Measurements from ENCODE around the gene LRP8.

LRP8 gene

DNA sequence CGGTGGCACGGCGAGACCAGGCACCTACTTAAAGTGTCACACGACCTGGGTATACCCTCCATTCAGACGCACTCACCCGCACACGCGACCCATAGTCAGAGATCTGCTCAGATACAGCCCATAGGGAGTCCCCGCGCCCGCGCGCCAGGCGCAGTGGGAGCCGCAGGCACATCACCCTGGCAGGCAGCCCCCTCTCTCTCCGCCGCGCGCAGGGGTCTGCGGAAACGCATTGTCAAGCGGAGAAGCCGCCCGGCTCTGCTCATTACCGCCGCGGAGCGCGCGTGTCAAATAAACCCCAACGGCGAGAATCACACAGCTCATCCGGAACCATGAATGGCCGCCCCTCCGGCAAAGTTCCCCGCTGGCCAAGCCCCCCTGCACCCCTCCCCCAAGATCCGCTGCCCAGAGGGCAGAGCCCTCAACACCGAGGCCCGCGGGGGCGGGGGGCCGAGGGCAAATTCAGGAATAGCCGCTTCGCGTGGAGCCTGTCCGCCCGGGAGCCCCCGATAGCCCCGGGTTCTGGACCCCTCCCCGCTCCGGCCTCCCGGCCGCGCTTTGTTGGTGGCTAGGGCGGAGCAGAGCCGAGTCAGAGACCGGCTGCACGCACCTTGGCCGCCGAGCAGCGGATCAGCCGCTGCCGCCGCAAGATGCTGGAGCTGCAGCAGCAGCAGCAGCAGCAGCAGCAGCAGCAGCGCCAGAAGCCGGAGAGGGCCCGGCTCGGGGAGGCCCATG is 522 bp downstream of the LRP8 start:
- H3K36me3 ChIP-seq (ENCODE audit: control insufficient read depth, insufficient read depth, low read length) = peaks cover 32% of the 10 kb centered on the region
- H3K27me3 ChIP-seq (ENCODE audit: control insufficient read depth, insufficient read depth, low read length) = no peaks in the 10 kb centered on the region
- peaks cover 13% of the 10 kb centered on the region for H3K4me1 ChIP-seq (ENCODE audit: control insufficient read depth, insufficient read depth, low read length)
- peak overlapping the region; percentile 81 for H3K9ac ChIP-seq (ENCODE audit: low read depth, low read length)
- H3K9me3 ChIP-seq (ENCODE audit: control insufficient read depth, insufficient read depth, low read length) = no peaks in the 10 kb centered on the region
- peak overlapping the region; percentile 88 for H3K4me3 ChIP-seq (ENCODE audit: low read depth, low read length)
- peak overlapping the region; percentile 93 for H3K27ac ChIP-seq (ENCODE audit: low read depth, low read length)

DNA sequence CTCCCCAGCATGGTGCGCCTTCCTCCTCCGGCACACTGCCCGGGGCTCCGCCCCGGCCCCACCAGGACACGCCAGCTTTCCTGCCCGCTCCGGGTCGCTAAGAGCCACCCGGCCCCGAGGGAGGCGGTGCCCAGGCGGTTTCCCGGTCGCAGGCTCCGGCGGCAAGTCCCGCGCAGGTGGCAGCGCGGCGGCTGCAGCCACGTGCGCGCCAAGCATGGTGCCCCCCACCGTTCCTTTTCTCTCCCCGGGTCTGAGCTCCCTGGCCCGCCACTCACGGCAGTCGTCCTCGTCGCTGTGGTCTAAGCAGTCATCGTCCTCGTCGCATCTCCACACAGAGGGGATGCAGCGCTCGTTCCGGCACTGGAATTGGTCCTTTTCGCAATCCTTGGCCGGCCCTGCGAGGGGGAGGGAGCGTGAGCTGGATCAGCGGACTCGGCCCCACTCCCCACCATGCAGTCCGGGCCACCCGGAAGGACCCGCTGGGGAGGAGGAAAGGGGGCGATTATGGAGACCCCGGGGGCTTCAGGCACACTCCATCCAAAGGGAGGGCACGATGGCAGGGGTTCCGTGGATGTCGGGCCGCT is 1.2 kb downstream of the LRP8 start:
- H3K4me1 ChIP-seq (ENCODE audit: control insufficient read depth, insufficient read depth, low read length) = peaks cover 13% of the 10 kb centered on the region
- peak overlapping the region; percentile 81 for H3K9ac ChIP-seq (ENCODE audit: low read depth, low read length)
- no peaks in the 10 kb centered on the region for H3K27me3 ChIP-seq (ENCODE audit: control insufficient read depth, insufficient read depth, low read length)
- H3K36me3 ChIP-seq (ENCODE audit: control insufficient read depth, insufficient read depth, low read length) = peaks cover 37% of the 10 kb centered on the region
- peak overlapping the region; percentile 93 for H3K27ac ChIP-seq (ENCODE audit: low read depth, low read length)
- peak overlapping the region; percentile 88 for H3K4me3 ChIP-seq (ENCODE audit: low read depth, low read length)
- no peaks in the 10 kb centered on the region for H3K9me3 ChIP-seq (ENCODE audit: control insufficient read depth, insufficient read depth, low read length)

DNA sequence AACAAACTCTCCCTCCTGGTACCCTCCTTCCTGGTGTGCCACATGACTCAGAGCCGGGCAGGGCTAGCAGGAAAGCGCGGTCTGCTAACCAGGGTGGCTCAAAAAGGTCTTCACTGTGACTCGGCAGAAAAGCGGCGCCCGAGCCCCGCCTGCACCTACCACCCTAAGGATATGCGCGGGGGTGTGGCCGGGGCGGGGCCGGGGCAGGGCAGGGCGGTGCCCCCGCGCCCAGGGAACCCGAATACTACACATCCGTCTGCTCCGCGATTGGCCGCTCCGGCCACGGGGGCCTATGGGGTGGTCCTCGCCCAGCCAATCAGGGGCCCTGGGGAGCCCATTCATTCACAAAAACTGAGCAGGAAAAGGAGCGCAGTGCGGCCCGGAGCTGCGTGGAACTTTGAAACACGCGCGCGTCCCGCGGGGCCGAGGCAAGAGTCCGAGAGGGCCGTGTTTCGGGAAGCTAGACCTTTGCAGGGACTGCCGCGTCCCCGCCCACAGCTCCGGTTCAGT is 1.7 kb downstream of the LRP8 start:
- Histone ChIP-seq H3K4me3 (ENCODE audit: low read depth, low read length) (peak overlapping the region; percentile 88), H3K27me3 (ENCODE audit: control insufficient read depth, insufficient read depth, low read length) (no peaks in the 10 kb centered on the region), H3K36me3 (ENCODE audit: control insufficient read depth, insufficient read depth, low read length) (peaks cover 38% of the 10 kb centered on the region), H3K4me1 (ENCODE audit: control insufficient read depth, insufficient read depth, low read length) (peaks cover 13% of the 10 kb centered on the region), H3K27ac (ENCODE audit: low read depth, low read length) (peak overlapping the region; percentile 93), H3K9ac (ENCODE audit: low read depth, low read length) (peak overlapping the region; percentile 81), H3K9me3 (ENCODE audit: control insufficient read depth, insufficient read depth, low read length) (no peaks in the 10 kb centered on the region)

DNA sequence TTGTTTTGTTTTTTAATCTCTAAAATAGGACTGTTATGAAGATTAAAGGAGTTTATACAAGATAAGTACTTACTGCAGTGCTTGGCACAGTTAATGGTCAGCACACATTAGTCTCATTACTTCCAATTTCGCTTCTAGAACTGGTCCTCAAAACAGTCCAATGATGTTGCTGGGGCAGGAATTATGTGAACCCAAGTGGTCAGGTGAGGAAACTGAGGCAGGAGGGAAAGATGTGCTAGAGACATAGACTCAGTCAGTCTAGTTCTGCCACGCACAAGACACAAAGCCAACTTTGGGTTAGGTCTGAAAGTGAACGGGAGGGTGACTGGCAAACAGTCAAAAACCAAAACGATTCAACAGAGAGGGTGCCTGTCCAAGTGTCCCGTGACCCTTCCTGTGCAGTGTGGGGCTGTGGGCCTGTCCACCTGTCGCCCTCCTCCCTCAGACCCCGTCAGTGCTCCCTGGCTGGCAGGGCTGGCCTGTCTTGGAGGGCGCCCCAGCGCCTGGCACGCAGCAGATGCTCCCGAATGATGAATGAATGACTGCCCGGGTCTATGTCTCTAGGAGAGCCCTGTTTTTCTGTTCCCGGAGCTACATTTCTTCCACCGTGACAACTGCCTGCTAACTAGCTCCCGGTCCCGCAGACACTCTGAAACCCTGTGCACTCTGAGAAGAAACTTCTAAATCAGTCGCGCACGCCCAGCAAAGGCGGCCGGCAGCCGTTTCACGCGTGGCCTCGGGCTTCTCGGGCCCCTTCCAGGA is 2.4 kb downstream of the LRP8 start:
- peaks cover 44% of the 10 kb centered on the region for H3K36me3 ChIP-seq (ENCODE audit: control insufficient read depth, insufficient read depth, low read length)
- no peaks in the 10 kb centered on the region for H3K27me3 ChIP-seq (ENCODE audit: control insufficient read depth, insufficient read depth, low read length)
- peak overlapping the region; percentile 80 for H3K9ac ChIP-seq (ENCODE audit: low read depth, low read length)
- peak overlapping the region; percentile 93 for H3K27ac ChIP-seq (ENCODE audit: low read depth, low read length)
- H3K4me1 ChIP-seq (ENCODE audit: control insufficient read depth, insufficient read depth, low read length) = peaks cover 13% of the 10 kb centered on the region
- H3K4me3 ChIP-seq (ENCODE audit: low read depth, low read length) = peak overlapping the region; percentile 88
- H3K9me3 ChIP-seq (ENCODE audit: control insufficient read depth, insufficient read depth, low read length) = no peaks in the 10 kb centered on the region

DNA sequence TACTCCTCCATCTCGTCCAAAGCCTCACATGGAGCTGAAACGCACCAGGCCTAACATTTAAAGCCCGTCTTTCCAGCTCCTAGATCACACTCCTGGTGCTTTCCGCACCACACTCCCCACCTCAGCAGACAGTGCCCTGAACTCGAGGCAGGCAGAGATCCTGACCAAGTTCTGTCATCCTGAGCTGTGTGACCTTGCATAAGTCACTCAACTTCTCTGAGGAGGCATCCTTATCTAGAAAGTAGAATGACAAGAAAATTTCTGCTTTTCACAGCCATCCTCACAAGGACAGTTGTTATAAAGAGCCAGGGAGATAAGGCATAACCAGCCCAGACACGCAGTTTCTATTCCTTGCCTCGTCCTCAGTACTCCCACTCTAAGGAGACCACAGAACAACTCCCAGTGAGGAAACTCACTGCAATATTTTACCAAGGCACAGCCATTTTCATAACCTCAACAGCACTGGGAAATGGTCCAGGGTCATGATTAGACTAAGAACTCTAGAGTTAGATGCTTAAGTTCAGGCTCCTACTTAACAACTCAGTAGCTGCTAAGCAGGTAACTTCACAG is 3.1 kb downstream of the LRP8 start:
- Histone ChIP-seq H3K9me3 (ENCODE audit: control insufficient read depth, insufficient read depth, low read length) (no peaks in the 10 kb centered on the region), H3K27me3 (ENCODE audit: control insufficient read depth, insufficient read depth, low read length) (no peaks in the 10 kb centered on the region), H3K4me3 (ENCODE audit: low read depth, low read length) (no peak overlapping the region), H3K9ac (ENCODE audit: low read depth, low read length) (no peak overlapping the region), H3K4me1 (ENCODE audit: control insufficient read depth, insufficient read depth, low read length) (peaks cover 13% of the 10 kb centered on the region), H3K36me3 (ENCODE audit: control insufficient read depth, insufficient read depth, low read length) (peaks cover 51% of the 10 kb centered on the region), H3K27ac (ENCODE audit: low read depth, low read length) (no peak overlapping the region)

DNA sequence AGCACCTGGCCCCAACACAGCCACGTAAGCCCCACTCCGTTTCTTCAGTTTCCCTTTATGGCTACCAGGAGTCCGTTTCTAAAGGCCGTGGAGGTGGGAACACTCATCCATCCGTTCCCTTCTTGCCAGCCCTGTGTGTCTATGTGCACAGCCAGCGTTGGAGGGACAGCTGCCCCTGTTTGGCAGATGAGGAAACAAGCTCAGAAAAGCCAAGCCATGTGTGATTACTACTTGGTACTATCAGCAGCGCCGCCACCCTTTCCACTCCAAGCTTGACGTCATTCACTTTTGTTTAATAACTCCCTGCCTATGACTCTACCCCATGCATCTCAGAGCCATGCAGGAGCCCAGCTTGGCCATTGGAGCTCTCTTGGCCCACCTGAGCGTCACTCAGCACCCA is 3.5 kb downstream of the LRP8 start:
- H3K36me3 ChIP-seq (ENCODE audit: control insufficient read depth, insufficient read depth, low read length) = peaks cover 54% of the 10 kb centered on the region
- H3K9ac ChIP-seq (ENCODE audit: low read depth, low read length) = no peak overlapping the region
- no peak overlapping the region for H3K27ac ChIP-seq (ENCODE audit: low read depth, low read length)
- H3K4me1 ChIP-seq (ENCODE audit: control insufficient read depth, insufficient read depth, low read length) = peaks cover 13% of the 10 kb centered on the region
- H3K4me3 ChIP-seq (ENCODE audit: low read depth, low read length) = no peak overlapping the region
- H3K27me3 ChIP-seq (ENCODE audit: control insufficient read depth, insufficient read depth, low read length) = no peaks in the 10 kb centered on the region
- H3K9me3 ChIP-seq (ENCODE audit: control insufficient read depth, insufficient read depth, low read length) = no peaks in the 10 kb centered on the region

DNA sequence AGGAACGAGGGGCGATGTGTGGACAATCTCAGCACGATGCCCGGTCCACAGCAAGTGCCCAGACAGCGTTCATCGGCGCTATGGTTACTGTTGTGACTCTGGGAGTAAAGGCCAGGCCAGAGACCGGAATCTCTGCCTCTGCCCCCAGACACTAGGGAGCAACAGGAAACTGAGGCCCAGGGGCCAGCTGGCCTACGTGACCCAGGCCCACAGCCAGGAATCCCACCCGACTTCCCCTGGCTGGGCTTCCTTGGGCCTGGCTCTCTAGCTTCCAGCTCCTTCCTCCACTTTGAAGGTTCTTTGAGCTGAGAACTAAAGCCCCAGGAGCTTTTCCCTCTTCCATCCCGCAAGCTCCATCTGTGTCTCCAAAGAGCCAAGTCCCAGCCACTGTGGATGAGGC is 4.6 kb downstream of the LRP8 start:
- Histone ChIP-seq H3K36me3 (ENCODE audit: control insufficient read depth, insufficient read depth, low read length) (peaks cover 64% of the 10 kb centered on the region), H3K4me3 (ENCODE audit: low read depth, low read length) (no peak overlapping the region), H3K9me3 (ENCODE audit: control insufficient read depth, insufficient read depth, low read length) (no peaks in the 10 kb centered on the region), H3K27ac (ENCODE audit: low read depth, low read length) (no peak overlapping the region), H3K4me1 (ENCODE audit: control insufficient read depth, insufficient read depth, low read length) (peaks cover 9% of the 10 kb centered on the region), H3K27me3 (ENCODE audit: control insufficient read depth, insufficient read depth, low read length) (no peaks in the 10 kb centered on the region), H3K9ac (ENCODE audit: low read depth, low read length) (no peak overlapping the region)

DNA sequence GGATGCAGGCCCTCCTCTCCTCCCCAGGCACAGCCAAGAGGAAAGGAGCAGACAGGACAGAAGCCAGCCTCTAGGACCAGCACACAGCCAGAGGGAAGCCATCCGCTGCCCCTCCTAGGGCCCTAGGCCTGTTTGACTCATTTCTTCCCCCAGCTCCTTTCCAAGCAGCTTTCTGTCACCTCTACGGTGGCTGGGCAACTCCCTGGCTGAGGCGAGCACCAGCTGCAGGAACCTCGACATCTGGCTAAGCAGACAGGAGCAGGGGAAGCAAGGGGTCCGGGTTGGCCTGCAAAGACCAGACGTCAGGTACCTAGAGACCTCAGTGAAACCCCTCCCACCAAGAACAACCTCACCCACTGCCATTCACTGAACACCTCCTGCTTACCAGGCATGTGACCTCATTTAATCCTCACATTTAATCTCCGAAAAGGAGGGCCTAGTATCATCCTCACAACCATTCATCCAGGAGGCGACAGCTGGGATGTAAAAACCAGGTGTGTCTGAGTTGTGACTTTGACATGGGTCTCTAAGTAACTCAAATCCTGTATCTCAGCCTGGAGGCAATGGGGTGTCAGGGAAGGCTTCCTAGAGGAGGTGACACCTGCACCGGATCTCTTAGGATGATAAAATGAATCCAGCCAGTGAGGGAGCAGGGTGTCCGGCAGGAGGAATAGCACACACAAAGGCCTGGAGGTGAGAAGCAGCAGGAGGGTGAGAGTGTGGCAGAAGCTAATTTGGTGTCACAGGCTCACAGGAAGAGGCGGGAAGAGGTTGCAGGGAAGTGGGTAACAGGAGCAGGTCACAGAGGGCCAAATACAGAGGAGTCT is 5.9 kb downstream of the LRP8 start:
- Histone ChIP-seq H3K27ac (ENCODE audit: low read depth, low read length) (no peak overlapping the region), H3K4me1 (ENCODE audit: control insufficient read depth, insufficient read depth, low read length) (peaks cover 9% of the 10 kb centered on the region), H3K36me3 (ENCODE audit: control insufficient read depth, insufficient read depth, low read length) (peaks cover 73% of the 10 kb centered on the region)

DNA sequence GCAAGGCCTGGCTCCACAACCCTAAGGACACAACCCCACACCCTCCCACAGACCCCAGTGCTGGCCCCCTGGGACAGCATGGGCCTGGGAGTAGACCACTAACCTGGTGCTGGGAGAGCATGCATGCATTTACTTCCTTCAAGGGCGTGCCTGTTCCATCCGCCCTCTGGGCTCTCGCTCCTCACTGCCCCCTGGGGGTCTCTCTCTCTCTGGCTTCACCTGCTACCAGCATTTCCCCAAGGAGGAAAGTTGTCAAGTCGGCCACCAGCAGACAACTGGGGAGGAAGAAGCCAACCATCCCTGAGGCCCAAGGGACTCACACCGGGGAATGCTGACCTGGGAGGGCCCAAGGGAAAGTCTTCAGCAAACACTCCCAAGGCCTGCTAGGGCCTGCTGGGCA is 6.5 kb downstream of the LRP8 start:
- Histone ChIP-seq H3K9me3 (ENCODE audit: control insufficient read depth, insufficient read depth, low read length) (no peaks in the 10 kb centered on the region), H3K27ac (ENCODE audit: low read depth, low read length) (no peak overlapping the region)

More for the DNA sequence above, 5.9 kb downstream of the LRP8 start:
- H3K4me3 ChIP-seq (ENCODE audit: low read depth, low read length) = no peak overlapping the region
- H3K9ac ChIP-seq (ENCODE audit: low read depth, low read length) = no peak overlapping the region
- H3K9me3 ChIP-seq (ENCODE audit: control insufficient read depth, insufficient read depth, low read length) = no peaks in the 10 kb centered on the region
- H3K27me3 ChIP-seq (ENCODE audit: control insufficient read depth, insufficient read depth, low read length) = no peaks in the 10 kb centered on the region

DNA sequence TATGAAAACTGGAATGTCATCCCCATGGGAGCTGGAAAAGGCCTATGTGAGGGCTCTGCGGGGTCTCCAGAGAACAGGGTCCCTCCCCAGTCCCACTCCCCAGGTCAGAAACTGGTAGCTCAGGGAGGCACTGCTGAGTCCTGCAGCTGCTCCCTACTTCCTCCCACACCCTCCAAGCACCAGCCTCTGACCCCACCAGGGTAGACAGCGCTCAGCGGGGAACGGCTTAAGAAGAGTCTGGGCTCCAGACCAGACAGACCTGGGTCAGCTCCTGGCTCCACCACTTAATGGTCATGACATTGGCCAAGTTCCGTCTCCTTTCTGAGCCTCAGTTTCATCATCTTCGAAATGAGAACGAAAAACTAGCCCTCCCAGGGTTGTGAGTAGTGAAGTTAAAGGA is 7.2 kb downstream of the LRP8 start:
- no peak overlapping the region for H3K27ac ChIP-seq (ENCODE audit: low read depth, low read length)
- no peak overlapping the region for H3K4me3 ChIP-seq (ENCODE audit: low read depth, low read length)
- no peak overlapping the region for H3K9ac ChIP-seq (ENCODE audit: low read depth, low read length)
- peaks cover 83% of the 10 kb centered on the region for H3K36me3 ChIP-seq (ENCODE audit: control insufficient read depth, insufficient read depth, low read length)
- H3K9me3 ChIP-seq (ENCODE audit: control insufficient read depth, insufficient read depth, low read length) = no peaks in the 10 kb centered on the region
- H3K4me1 ChIP-seq (ENCODE audit: control insufficient read depth, insufficient read depth, low read length) = peaks cover 10% of the 10 kb centered on the region
- no peaks in the 10 kb centered on the region for H3K27me3 ChIP-seq (ENCODE audit: control insufficient read depth, insufficient read depth, low read length)

More for the DNA sequence above, 6.5 kb downstream of the LRP8 start:
- H3K27me3 ChIP-seq (ENCODE audit: control insufficient read depth, insufficient read depth, low read length) = no peaks in the 10 kb centered on the region
- peaks cover 11% of the 10 kb centered on the region for H3K4me1 ChIP-seq (ENCODE audit: control insufficient read depth, insufficient read depth, low read length)
- H3K36me3 ChIP-seq (ENCODE audit: control insufficient read depth, insufficient read depth, low read length) = peaks cover 78% of the 10 kb centered on the region
- no peak overlapping the region for H3K9ac ChIP-seq (ENCODE audit: low read depth, low read length)
- no peak overlapping the region for H3K4me3 ChIP-seq (ENCODE audit: low read depth, low read length)
